Measurements from ENCODE around the gene GIT1.

The GIT1 gene

GRCh38 chr17:29616300-29617048 lies 27.0 kb upstream of the GIT1 start:
- DNase-seq (ENCODE audit: low spot score) = no peak

- DNase-seq (ENCODE audit: low spot score) = no peak
Measured at GRCh38 chr17:29615492-29616299, 26.2 kb upstream of the GIT1 start.

- no peak for DNase-seq (ENCODE audit: low spot score)
Measured at GRCh38 chr17:29615048-29615385, 25.6 kb upstream of the GIT1 start.

GRCh38 chr17:29614349-29615047 lies 25.1 kb upstream of the GIT1 start:
- DNase-seq (ENCODE audit: low spot score) = no peak

DNA sequence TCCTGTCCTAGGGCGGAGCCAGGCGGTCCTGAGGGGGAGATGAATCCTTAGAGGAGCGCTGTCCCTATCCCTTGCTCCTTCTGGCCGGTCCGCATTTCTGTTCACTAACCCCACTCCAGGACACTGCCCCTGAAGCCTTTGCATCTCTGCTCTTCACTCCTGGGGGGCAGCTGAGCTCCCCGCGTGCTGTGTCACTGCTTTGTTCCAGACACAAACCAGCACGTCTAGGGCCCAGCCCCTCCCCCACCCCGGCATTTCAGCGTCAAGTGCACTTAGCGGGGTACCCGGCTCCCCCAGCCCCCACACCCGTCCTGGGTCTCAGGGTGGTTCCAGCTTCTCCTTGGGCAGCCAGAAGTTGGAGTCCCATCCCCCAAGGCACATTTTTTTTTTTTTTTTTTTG lies 24.4 kb upstream of the GIT1 start:
- no peak for DNase-seq (ENCODE audit: low spot score)

GRCh38 chr17:29613352-29613837 lies 23.9 kb upstream of the GIT1 start:
- no peak for DNase-seq (ENCODE audit: low spot score)

DNA sequence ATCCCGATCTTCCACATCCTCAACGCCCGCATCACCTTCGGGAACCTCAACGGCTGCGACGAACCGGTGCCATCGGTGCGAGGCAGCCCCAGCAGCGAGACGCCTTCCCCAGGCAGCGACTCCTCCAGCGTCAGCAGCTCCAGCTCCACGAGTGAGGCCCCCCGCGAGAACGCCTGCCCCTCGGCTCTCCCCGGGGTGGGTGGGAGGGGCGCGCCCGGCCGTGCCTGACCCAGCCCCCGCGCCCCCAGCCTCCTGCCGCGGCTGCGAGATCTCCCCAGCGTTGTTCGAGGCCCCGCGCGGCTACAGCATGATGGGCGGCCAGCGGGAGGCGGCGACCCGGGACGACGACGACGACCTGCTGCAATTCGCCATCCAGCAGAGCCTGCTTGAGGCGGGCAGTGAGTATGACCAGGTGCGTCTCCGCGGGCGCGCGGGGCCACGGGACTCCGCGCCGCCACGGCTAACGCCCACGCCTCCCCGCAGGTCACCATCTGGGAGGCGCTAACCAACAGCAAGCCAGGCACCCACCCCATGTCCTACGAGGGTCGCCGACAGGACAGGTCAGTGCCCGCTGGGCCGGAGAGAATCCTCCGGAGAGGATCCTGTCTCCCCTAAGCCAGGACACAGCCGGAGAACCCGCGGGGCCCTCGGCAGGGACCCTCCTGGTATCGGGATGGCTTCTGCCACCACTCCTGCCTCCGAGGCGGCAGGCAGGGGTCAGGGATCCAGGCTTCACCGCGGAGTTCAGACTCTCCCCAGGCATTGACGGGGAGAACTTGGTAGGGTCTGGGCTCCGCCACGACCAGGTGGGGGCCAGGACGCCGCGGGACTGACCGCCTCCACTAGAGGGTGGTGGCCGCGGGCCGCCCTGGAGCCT lies 23.2 kb upstream of the GIT1 start:
- DNase-seq (ENCODE audit: low spot score) = no peak

GRCh38 chr17:29612094-29612403 lies 22.6 kb upstream of the GIT1 start:
- no peak for DNase-seq (ENCODE audit: low spot score)

GRCh38 chr17:29611351-29612093 lies 22.1 kb upstream of the GIT1 start:
- no peak for DNase-seq (ENCODE audit: low spot score)

- DNase-seq (ENCODE audit: low spot score) = no peak
Measured at GRCh38 chr17:29610395-29610794, 20.9 kb upstream of the GIT1 start.

- no peak for DNase-seq (ENCODE audit: low spot score)
Measured at GRCh38 chr17:29608986-29609385, 19.5 kb upstream of the GIT1 start.

DNA sequence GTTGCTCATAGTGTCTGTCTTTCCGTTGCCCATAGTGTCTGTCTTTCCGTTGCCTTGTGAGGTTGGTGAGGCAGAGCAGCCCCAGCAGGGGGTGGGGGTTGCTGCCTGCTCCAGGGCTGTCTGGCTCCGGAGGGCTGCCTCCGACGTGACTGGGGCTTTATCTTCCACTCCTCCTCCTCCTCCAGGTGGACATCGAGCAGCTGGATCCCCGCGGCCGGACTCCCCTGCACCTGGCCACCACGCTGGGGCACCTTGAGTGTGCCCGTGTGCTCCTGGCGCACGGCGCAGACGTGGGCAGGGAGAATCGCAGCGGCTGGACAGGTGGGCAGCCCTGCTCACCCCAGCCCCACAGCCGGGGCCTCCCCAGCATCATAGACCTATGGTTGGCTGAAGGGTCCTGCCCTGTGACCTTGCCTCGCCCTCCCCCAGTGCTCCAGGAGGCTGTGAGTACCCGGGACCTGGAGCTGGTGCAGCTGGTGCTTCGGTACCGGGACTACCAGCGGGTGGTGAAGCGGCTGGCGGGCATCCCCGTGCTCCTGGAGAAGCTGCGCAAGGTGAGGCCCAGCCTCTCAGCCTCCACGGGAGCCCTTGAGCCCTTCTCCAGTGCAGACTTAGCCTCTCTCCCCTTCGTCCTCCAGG lies 18.2 kb upstream of the GIT1 start:
- no peak for DNase-seq (ENCODE audit: low spot score)

DNA sequence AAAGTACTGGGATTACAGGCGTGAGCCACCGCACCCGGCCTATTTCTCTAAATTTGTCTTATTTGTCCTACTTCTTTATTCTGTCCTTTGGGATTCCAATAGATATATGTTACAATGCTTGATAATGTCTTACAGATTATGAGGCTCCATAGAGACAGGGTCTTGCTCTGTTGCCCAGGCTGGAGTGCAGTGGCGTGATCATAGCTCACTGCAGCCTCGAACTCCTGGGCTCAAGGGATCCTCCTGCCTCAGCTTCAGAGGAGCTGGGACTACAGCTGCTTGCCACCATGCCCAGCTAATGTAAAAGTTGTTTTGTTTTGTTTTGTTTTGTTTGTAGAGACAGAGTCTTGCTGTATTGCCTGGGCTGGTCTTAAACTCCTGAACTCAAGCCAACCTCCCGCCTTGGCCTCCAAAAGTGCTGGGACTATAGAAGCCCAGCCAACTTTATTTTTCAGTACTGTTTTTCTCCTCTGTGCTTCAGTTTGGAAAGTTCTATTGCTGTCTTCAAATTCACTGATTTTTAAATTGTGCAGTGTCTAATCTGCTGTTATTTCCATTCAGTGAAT lies 13.7 kb upstream of the GIT1 start:
- DNase-seq (ENCODE audit: low spot score) = no peak

GRCh38 chr17:29597361-29598172 lies 8.1 kb upstream of the GIT1 start:
- DNase-seq (ENCODE audit: low spot score) = no peak

GRCh38 chr17:29596811-29597210 lies 7.4 kb upstream of the GIT1 start:
- no peak for DNase-seq (ENCODE audit: low spot score)

- no peak for DNase-seq (ENCODE audit: low spot score)
Measured at GRCh38 chr17:29595943-29596774, 6.7 kb upstream of the GIT1 start.

- DNase-seq (ENCODE audit: low spot score) = no peak
Measured at GRCh38 chr17:29595107-29595942, 5.9 kb upstream of the GIT1 start.

Measured in RKO (cell line).